SK-N-SH treated with all-trans-retinoic acid at 6 μM for 48 hours (cell line): Measurements from ENCODE around the gene ANO6.

ENCODE experiments used
- ATAC-seq: fragments of 200-7000 bp; cut with Tn5 transposase; 3 replicates; pipeline ENCODE4 v1.9.1; 2020; ENCODE audit warnings: mild to moderate bottlenecking, moderate library complexity
- ARNTL ChIP-seq: fragments of 450-650 bp; formaldehyde crosslinking; IDR thresholded peaks from 2 replicates; pipeline ENCODE4 v1.5.0; 2020; ENCODE audit warnings: low read depth, mild to moderate bottlenecking, moderate library complexity, borderline replicate concordance
- BACH2 ChIP-seq: fragments of 250-450 bp; sonication (Bioruptor Pico); IDR thresholded peaks from 2 replicates; pipeline ENCODE4 v1.9.0; 2021; ENCODE audit warnings: mild to moderate bottlenecking, borderline replicate concordance
- CREB5 ChIP-seq: fragments of 250-450 bp; sonication (Bioruptor Pico); IDR thresholded peaks from 2 replicates; pipeline ENCODE4 v1.5.1; 2020; ENCODE audit warnings: low read depth, mild to moderate bottlenecking, moderate library complexity
- CSDC2 ChIP-seq: fragments of 250-450 bp; sonication (Bioruptor Pico); IDR thresholded peaks from 2 replicates; pipeline ENCODE4 v1.5.0; 2020; ENCODE audit warnings: mild to moderate bottlenecking, moderate library complexity
- ESRRG ChIP-seq: fragments of 250-450 bp; sonication (Bioruptor Pico); IDR thresholded peaks from 2 replicates; pipeline ENCODE4 v1.6.1; 2021; ENCODE audit warnings: mild to moderate bottlenecking
- GLIS3 ChIP-seq: fragments of 250-450 bp; sonication (Bioruptor Pico); IDR thresholded peaks from 2 replicates; pipeline ENCODE4 v1.5.0; 2020; ENCODE audit warnings: mild to moderate bottlenecking, moderate library complexity
- ISL1 ChIP-seq: fragments of 250-450 bp; sonication (Bioruptor Pico); IDR thresholded peaks from 2 replicates; pipeline ENCODE4 v2.1.2; 2022; ENCODE audit warnings: mild to moderate bottlenecking, moderate library complexity
- OSR1 ChIP-seq: fragments of 250-450 bp; sonication (Bioruptor Pico); IDR thresholded peaks from 2 replicates; pipeline ENCODE4 v1.8.0; 2022; ENCODE audit warnings: moderate library complexity, mild to moderate bottlenecking, inconsistent platforms
- PPARA ChIP-seq: fragments of 250-450 bp; sonication (Bioruptor Pico); IDR thresholded peaks from 2 replicates; pipeline ENCODE4 v1.5.0; 2020; ENCODE audit warnings: mild to moderate bottlenecking, borderline replicate concordance
- RARB ChIP-seq: fragments of 250-450 bp; sonication (Bioruptor Pico); IDR thresholded peaks from 2 replicates; pipeline ENCODE4 v1.8.0; 2021; ENCODE audit warnings: mild to moderate bottlenecking, moderate library complexity
- TCF4 ChIP-seq: fragments of 250-450 bp; sonication (Bioruptor Pico); IDR thresholded peaks from 2 replicates; pipeline ENCODE4 v1.8.0; 2021; ENCODE audit warnings: mild to moderate bottlenecking, moderate library complexity, borderline replicate concordance
- TSHZ2 ChIP-seq: fragments of 250-450 bp; sonication (Bioruptor Pico); IDR thresholded peaks from 2 replicates; pipeline ENCODE4 v1.5.0; 2020; ENCODE audit warnings: mild to moderate bottlenecking, moderate library complexity
- ZFP3 ChIP-seq: fragments of 250-450 bp; sonication (Bioruptor Pico); IDR thresholded peaks from 2 replicates; pipeline ENCODE4 v1.5.0; 2020; ENCODE audit warnings: mild to moderate bottlenecking, moderate library complexity
- ZFP30 ChIP-seq: fragments of 450-650 bp; formaldehyde crosslinking; IDR thresholded peaks from 2 replicates; pipeline ENCODE4 v1.5.0; 2022; ENCODE audit warnings: mild to moderate bottlenecking, moderate library complexity
- ZNF565 ChIP-seq: fragments of 450-650 bp; formaldehyde crosslinking; conservative IDR thresholded peaks from 2 replicates; pipeline ENCODE4 v1.5.0; 2020; ENCODE audit warnings: low read depth, mild to moderate bottlenecking, moderate library complexity
- ZNF70 ChIP-seq: fragments of 450-650 bp; formaldehyde crosslinking; IDR thresholded peaks from 2 replicates; pipeline ENCODE4 v1.5.0; 2020; ENCODE audit warnings: mild to moderate bottlenecking, moderate library complexity
- ZNF8 ChIP-seq: fragments of 450-650 bp; formaldehyde crosslinking; IDR thresholded peaks from 2 replicates; pipeline ENCODE4 v1.5.0; 2020; ENCODE audit warnings: mild to moderate bottlenecking, moderate library complexity
- TF ChIP-seq, protein P1 (sequence below): fragments of 250-450 bp; sonication (Bioruptor Pico); IDR thresholded peaks from 2 replicates; pipeline ENCODE4 v1.5.1; 2021; ENCODE audit warnings: mild to moderate bottlenecking, moderate library complexity
- TF ChIP-seq, protein P2 (sequence below): fragments of 250-450 bp; sonication (Bioruptor Pico); IDR thresholded peaks from 2 replicates; pipeline ENCODE4 v1.8.0; 2020; ENCODE audit warnings: mild to moderate bottlenecking, moderate library complexity, borderline replicate concordance

The ANO6 gene

DNA sequence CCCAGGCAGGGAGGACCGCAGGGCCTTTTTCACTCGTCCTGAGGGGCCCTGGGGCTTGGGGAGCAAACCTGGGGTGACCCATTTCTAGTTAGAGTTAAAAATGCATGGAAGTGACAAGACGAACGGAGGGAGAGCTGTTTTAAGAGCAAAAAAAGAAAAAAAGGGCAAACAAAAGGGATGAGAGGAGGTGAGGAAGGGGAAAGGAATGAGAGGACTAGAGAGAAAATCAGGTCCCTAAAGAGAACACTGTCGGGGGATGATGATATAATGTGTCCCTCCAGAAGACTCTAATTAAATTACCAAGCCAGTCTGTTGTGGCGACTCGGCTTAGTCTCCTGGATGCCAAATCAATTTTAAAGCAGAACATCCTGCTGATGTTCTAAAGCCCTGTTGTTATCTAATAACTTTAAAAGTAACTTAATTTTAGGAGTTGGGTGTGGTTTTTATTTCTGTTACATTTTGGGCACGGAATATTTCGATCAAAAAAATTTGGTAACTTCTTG is 1.1 kb downstream of the ANO6 start:
- peak; percentile 12; the same call in 2 of the 3 replicates for ATAC-seq

DNA sequence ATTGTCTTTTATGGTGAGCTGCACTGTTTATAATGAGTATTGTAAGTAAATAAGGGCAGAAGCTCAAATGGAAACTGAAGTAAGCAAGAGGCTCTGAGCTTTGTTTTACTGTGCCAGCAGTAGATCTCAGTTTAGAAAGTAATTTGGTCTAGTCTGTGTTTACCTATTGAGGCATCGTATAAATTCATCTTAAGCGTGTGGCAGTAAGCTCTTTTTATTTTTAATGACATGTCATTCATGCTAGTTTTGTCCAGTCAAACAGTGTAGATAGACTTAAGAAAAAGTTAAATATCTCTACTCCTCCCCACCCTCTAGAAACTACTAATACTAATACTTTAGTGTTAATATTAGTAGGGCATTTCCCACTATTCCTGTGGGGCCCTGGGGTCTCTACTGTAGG is 2.0 kb downstream of the ANO6 start:
- no peak for ATAC-seq
- TF ChIP-seq ESRRG = no peak
- no peak for TF ChIP-seq CREB5
- no peak for TF ChIP-seq ZFP30
- TF ChIP-seq OSR1 = no peak
- TF ChIP-seq TCF4 = no peak
- TF ChIP-seq BACH2 (CRISPR knock-in tag) = no peak
- TF ChIP-seq ZNF8 (CRISPR knock-in tag) = no peak
- no peak for TF ChIP-seq CSDC2

More for the DNA sequence above, 1.1 kb downstream of the ANO6 start:
- TF ChIP-seq ISL1 (CRISPR knock-in tag) = no peak
- no peak for TF ChIP-seq ARNTL (CRISPR knock-in tag)
- TF ChIP-seq TSHZ2 (CRISPR knock-in tag) = no peak
- TF ChIP-seq ZNF8 (CRISPR knock-in tag) = no peak
- TF ChIP-seq, protein P1, sequence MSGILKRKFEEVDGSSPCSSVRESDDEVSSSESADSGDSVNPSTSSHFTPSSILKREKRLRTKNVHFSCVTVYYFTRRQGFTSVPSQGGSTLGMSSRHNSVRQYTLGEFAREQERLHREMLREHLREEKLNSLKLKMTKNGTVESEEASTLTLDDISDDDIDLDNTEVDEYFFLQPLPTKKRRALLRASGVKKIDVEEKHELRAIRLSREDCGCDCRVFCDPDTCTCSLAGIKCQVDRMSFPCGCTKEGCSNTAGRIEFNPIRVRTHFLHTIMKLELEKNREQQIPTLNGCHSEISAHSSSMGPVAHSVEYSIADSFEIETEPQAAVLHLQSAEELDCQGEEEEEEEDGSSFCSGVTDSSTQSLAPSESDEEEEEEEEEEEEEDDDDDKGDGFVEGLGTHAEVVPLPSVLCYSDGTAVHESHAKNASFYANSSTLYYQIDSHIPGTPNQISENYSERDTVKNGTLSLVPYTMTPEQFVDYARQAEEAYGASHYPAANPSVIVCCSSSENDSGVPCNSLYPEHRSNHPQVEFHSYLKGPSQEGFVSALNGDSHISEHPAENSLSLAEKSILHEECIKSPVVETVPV = no peak
- TF ChIP-seq TCF4 = peak; percentile 46; the same call in 1 of the 2 replicates
- TF ChIP-seq CREB5 = no peak

DNA sequence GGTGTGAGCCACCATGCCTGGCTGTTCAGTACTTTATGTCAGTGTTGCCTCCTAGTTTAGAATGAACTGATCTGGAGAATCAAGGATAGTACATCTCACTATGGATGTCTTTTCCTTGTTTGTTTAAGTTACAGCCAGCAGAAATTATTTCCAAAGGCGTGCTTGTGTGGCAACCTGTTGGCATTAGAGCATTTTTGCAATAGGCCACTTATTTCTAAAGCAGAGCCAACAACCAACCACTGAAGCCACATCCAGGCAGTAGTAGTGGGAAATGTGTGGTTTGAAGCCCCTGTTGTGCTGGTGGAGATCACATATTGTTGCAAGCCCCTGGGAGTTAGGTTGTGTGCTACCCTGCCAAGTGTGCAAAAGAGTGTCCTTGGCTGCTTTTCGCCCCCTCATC is 3.7 kb downstream of the ANO6 start:
- ATAC-seq = no peak

GRCh38 chr12:45220363-45220931 is 4.6 kb downstream of the ANO6 start:
- ATAC-seq = no peak
- TF ChIP-seq CSDC2 = no peak
- TF ChIP-seq GLIS3 (CRISPR knock-in tag) = no peak
- TF ChIP-seq PPARA (CRISPR knock-in tag) = no peak
- TF ChIP-seq ZNF70 (CRISPR knock-in tag) = no peak
- no peak for TF ChIP-seq ESRRG
- no peak for TF ChIP-seq ZNF565 (CRISPR knock-in tag)
- no peak for TF ChIP-seq ZFP3 (CRISPR knock-in tag)
- TF ChIP-seq ZFP30 = no peak
- no peak for TF ChIP-seq ISL1 (CRISPR knock-in tag)
- TF ChIP-seq, protein P2, sequence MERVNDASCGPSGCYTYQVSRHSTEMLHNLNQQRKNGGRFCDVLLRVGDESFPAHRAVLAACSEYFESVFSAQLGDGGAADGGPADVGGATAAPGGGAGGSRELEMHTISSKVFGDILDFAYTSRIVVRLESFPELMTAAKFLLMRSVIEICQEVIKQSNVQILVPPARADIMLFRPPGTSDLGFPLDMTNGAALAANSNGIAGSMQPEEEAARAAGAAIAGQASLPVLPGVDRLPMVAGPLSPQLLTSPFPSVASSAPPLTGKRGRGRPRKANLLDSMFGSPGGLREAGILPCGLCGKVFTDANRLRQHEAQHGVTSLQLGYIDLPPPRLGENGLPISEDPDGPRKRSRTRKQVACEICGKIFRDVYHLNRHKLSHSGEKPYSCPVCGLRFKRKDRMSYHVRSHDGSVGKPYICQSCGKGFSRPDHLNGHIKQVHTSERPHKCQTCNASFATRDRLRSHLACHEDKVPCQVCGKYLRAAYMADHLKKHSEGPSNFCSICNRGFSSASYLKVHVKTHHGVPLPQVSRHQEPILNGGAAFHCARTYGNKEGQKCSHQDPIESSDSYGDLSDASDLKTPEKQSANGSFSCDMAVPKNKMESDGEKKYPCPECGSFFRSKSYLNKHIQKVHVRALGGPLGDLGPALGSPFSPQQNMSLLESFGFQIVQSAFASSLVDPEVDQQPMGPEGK (CRISPR knock-in tag) = no peak
- no peak for TF ChIP-seq OSR1
- TF ChIP-seq RARB (CRISPR knock-in tag) = no peak
- no peak for TF ChIP-seq BACH2 (CRISPR knock-in tag)
- no peak for TF ChIP-seq ZNF8 (CRISPR knock-in tag)
- TF ChIP-seq, all 23 proteins: peak for 0

More for the DNA sequence above, 3.7 kb downstream of the ANO6 start:
- TF ChIP-seq, protein P1 = no peak
